ENCODE results near the gene NUDC. TPM values are rescaled to one million over a fixed set of nuclear protein-coding genes. Genes with fewer than 3 reads are reported as not detected.

The NUDC gene
- total RNA-seq, 1 donor from 2014 or later, result 45.9 TPM

- intact Hi-C loops (cut with DNase I), result no loop called here
- Histone ChIP-seq H3K9me3 (no peaks in the 10 kb centered on the region), H3K4me1 (peaks cover 23% of the 10 kb centered on the region), H3K36me3 (peaks cover 3 to 58% of the 10 kb centered on the region in 2 donors), H3K27ac (peak overlapping the region; percentile 78), H3K27me3 (no peaks in the 10 kb centered on the region), H3K4me3 (peak overlapping the region; percentile 77 to 81)
- DNase-seq (ENCODE audit: extremely low spot score in 2 of 2), result no peak
- no peak for TF ChIP-seq POLR2AphosphoS5 (IDR thresholded peaks at IDR 0.05; ENCODE audit: insufficient read depth in 1 of 2, low read depth in 1 of 2)
- no peak for TF ChIP-seq POLR2A (IDR thresholded peaks at IDR 0.05)
- no peak for TF ChIP-seq CTCF (IDR thresholded peaks at IDR 0.05)
Measured at GRCh38 chr1:26890467-26890796, 31.1 kb upstream of the NUDC start.

GRCh38 chr1:26894263-26894662 is 27.3 kb upstream of the NUDC start:
- intact Hi-C loops (cut with DNase I), result no loop called here
- no peaks in the 10 kb centered on the region for H3K27me3 ChIP-seq
- no peak overlapping the region for H3K27ac ChIP-seq
- DNase-seq (ENCODE audit: extremely low spot score in 2 of 2), result no peak
- H3K36me3 ChIP-seq, result peaks cover 0 to 62% of the 10 kb centered on the region in 2 donors
- H3K9me3 ChIP-seq, result no peaks in the 10 kb centered on the region
- H3K4me3 ChIP-seq, result no peak overlapping the region
- no peak for TF ChIP-seq CTCF (IDR thresholded peaks at IDR 0.05)
- no peak for TF ChIP-seq POLR2A (IDR thresholded peaks at IDR 0.05)
- no peak for TF ChIP-seq POLR2AphosphoS5 (IDR thresholded peaks at IDR 0.05; ENCODE audit: insufficient read depth in 1 of 2, low read depth in 1 of 2)
- peaks cover 25% of the 10 kb centered on the region for H3K4me1 ChIP-seq

GRCh38 chr1:26897351-26897750 is 24.2 kb upstream of the NUDC start:
- Histone ChIP-seq H3K27ac (no peak overlapping the region), H3K36me3 (peaks cover 0 to 55% of the 10 kb centered on the region in 2 donors), H3K9me3 (no peaks in the 10 kb centered on the region), H3K27me3 (no peaks in the 10 kb centered on the region), H3K4me3 (no peak overlapping the region), H3K4me1 (peaks cover 27% of the 10 kb centered on the region)
- no peak for DNase-seq (ENCODE audit: extremely low spot score in 2 of 2)
- intact Hi-C loops (cut with DNase I), result no loop called here
- TF ChIP-seq POLR2A (IDR thresholded peaks at IDR 0.05) (no peak), POLR2AphosphoS5 (IDR thresholded peaks at IDR 0.05; ENCODE audit: insufficient read depth in 1 of 2, low read depth in 1 of 2) (no peak), CTCF (IDR thresholded peaks at IDR 0.05) (no peak)

- peak in 1 of 2 donors; percentile 92 for DNase-seq (ENCODE audit: extremely low spot score in 2 of 2)
Measured at GRCh38 chr1:26900001-26900814, 21.3 kb upstream of the NUDC start, which contains the start of gene GPATCH3. GPATCH3 (minus strand) TSS chr1:26900467; CDS start chr1:26900442, 25 bp downstream.

More at GRCh38 chr1:26900001-26900814, 21.3 kb upstream of the NUDC start, which contains the start of gene GPATCH3:
- peak within 1 kb of the TSS; percentile 68 to 78 for H3K4me3 ChIP-seq
- no peaks in the 10 kb centered on the region for H3K27me3 ChIP-seq
- no peaks in the 10 kb centered on the region for H3K9me3 ChIP-seq
- intact Hi-C loops (cut with DNase I), result no loop called here
- peak; percentile 86 to 93 for TF ChIP-seq POLR2AphosphoS5 (IDR thresholded peaks at IDR 0.05; ENCODE audit: insufficient read depth in 1 of 2, low read depth in 1 of 2)
- TF ChIP-seq POLR2A (IDR thresholded peaks at IDR 0.05), result peak in 1 of 2 donors; percentile 4
- no peak for TF ChIP-seq CTCF (IDR thresholded peaks at IDR 0.05)
- peaks cover 0 to 28% of the 10 kb centered on the region in 2 donors for H3K36me3 ChIP-seq
- peaks cover 27% of the 10 kb centered on the region for H3K4me1 ChIP-seq
- peak within 1 kb of the TSS; percentile 83 for H3K27ac ChIP-seq

All from vagina (tissue), 2 donors.